K562 (cell line): ENCODE data around the gene FBXO36. TPM values are rescaled to one million over a fixed set of nuclear protein-coding genes. Genes with fewer than 3 reads are reported as not detected.

Experiments used
- ATF7 ChIP-seq: fragments of 450-650 bp; IDR thresholded peaks from 2 replicates; pipeline ENCODE4 v1.7.1; 2014; ENCODE audit warnings: mild to moderate bottlenecking, moderate library complexity
- BHLHE40 ChIP-seq: IDR thresholded peaks from 2 replicates; pipeline ENCODE4 v1.6.1; 2011; ENCODE audit warnings: low read length, improper control_type of control experiment
- CCNT2 ChIP-seq: IDR thresholded peaks from 2 replicates; pipeline ENCODE4 v1.6.1; 2011; ENCODE audit warnings: borderline replicate concordance, low read depth, mild to moderate bottlenecking, moderate library complexity, mixed read lengths, low read length; ENCODE audit not compliant: insufficient read length; ENCODE audit errors: extremely low read depth
- CREM ChIP-seq: IDR thresholded peaks from 2 replicates; pipeline ENCODE4 v1.6.1; 2014; ENCODE audit warnings: antibody characterized with exemption, low read depth
- DMBX1 ChIP-seq: fragments of 250-450 bp; sonication (Bioruptor Pico); IDR thresholded peaks from 2 replicates; pipeline ENCODE4 v1.8.0; 2022; ENCODE audit warnings: inconsistent platforms, mild to moderate bottlenecking, moderate library complexity, borderline replicate concordance
- DPF2 ChIP-seq: fragments of 450-650 bp; IDR thresholded peaks from 2 replicates; pipeline ENCODE4 v1.6.1; 2016
- EP300 ChIP-seq: IDR thresholded peaks from 2 replicates; pipeline ENCODE4 v1.6.1; 2012; ENCODE audit warnings: low read length, improper control_type of control experiment
- ETV5 ChIP-seq: sonication (generic); formaldehyde crosslinking; IDR thresholded peaks from 2 replicates; pipeline ENCODE4 v1.4.0; 2020; ENCODE audit warnings: low read depth, mild to moderate bottlenecking, missing genetic modification reagents
- ETV6 ChIP-seq, 3 experiments: fragments of 150-350 bp in 1 of 3; sonication (generic) in 1 of 3; formaldehyde crosslinking in 1 of 3; IDR thresholded peaks; 2 replicates each; pipeline versions ENCODE4 v1.6.1 to v1.8.0; 2014 to 2022; ENCODE audit warnings: borderline replicate concordance in 2 of 3, low read depth in 2 of 3, antibody characterized with exemption in 1 of 3, low read length in 1 of 3, mild to moderate bottlenecking in 1 of 3, missing genetic modification reagents in 1 of 3
- JUND ChIP-seq, 2 experiments: IDR thresholded peaks; 2 replicates in 1 of 2; 3 replicates in 1 of 2; pipeline ENCODE4 v1.6.1; 2011; ENCODE audit warnings: borderline replicate concordance in 2 of 2, low read depth in 2 of 2, low read length in 2 of 2, improper control_type of control experiment in 1 of 2, missing biosample characterization in 1 of 2, missing genetic modification characterization in 1 of 2, missing genetic modification reagents in 1 of 2
- KDM5B ChIP-seq: fragments of 200-600 bp; sonication (generic); IDR thresholded peaks from 2 replicates; pipeline ENCODE4 v1.6.1; 2012; ENCODE audit warnings: low read depth, mild to moderate bottlenecking, moderate library complexity, low read length, control low read depth, inconsistent platforms; ENCODE audit not compliant: insufficient replicate concordance
- KLF16 ChIP-seq: IDR thresholded peaks from 2 replicates; pipeline ENCODE4 v1.6.1; 2016; ENCODE audit warnings: antibody characterized with exemption
- MEIS2 ChIP-seq: fragments of 450-650 bp; IDR thresholded peaks from 2 replicates; pipeline ENCODE4 v1.6.1; 2014; ENCODE audit warnings: mild to moderate bottlenecking; ENCODE audit not compliant: partially characterized antibody
- MLLT1 ChIP-seq, 2 experiments: fragments of 450-650 bp; IDR thresholded peaks; 2 replicates each; pipeline ENCODE4 v1.6.1; 2016
- NFRKB ChIP-seq: fragments of 450-650 bp; IDR thresholded peaks from 2 replicates; pipeline ENCODE4 v1.6.1; 2016; ENCODE audit warnings: low read depth
- PPARD ChIP-seq: fragments of 250-450 bp; sonication (Bioruptor Pico); IDR thresholded peaks from 2 replicates; pipeline ENCODE4 v1.8.0; 2022; ENCODE audit warnings: inconsistent platforms, mild to moderate bottlenecking, moderate library complexity
- SMAD4 ChIP-seq: fragments of 250-450 bp; sonication (Bioruptor Pico); conservative IDR thresholded peaks from 2 replicates; pipeline ENCODE4 v1.8.0; 2021; ENCODE audit warnings: inconsistent platforms, mild to moderate bottlenecking, moderate library complexity
- SMARCE1 ChIP-seq: fragments of 450-650 bp; IDR thresholded peaks from 2 replicates; pipeline ENCODE4 v1.7.1; 2016; ENCODE audit warnings: mild to moderate bottlenecking
- TCF15 ChIP-seq: fragments of 250-450 bp; sonication (Bioruptor Pico); IDR thresholded peaks from 2 replicates; pipeline ENCODE4 v1.8.0; 2022; ENCODE audit warnings: moderate library complexity, mild to moderate bottlenecking, inconsistent platforms
- TEAD4 ChIP-seq, 2 experiments: sonication (generic) in 1 of 2; formaldehyde crosslinking in 1 of 2; IDR thresholded peaks; 2 replicates each; pipeline versions ENCODE4 v1.6.1 to v1.8.0; 2012 to 2022; ENCODE audit warnings: borderline replicate concordance in 1 of 2, inconsistent platforms in 1 of 2, low read length in 1 of 2, mild to moderate bottlenecking in 1 of 2, missing genetic modification reagents in 1 of 2
- ZNF12 ChIP-seq: sonication (generic); formaldehyde crosslinking; IDR thresholded peaks from 2 replicates; pipeline ENCODE4 v1.4.0; 2020; ENCODE audit warnings: mild to moderate bottlenecking, missing genetic modification reagents
- ZNF134 ChIP-seq: fragments of 250-450 bp; sonication (Bioruptor Pico); conservative IDR thresholded peaks from 2 replicates; pipeline ENCODE4 v1.4.0; 2020
- ZNF197 ChIP-seq: fragments of 200-800 bp; sonication (Bioruptor generic); IDR thresholded peaks from 2 replicates; pipeline ENCODE4 v1.6.1; 2016; ENCODE audit warnings: low read depth, missing genetic modification characterization, missing compliant biosample characterization
- ZNF280A ChIP-seq: fragments of 450-650 bp; IDR thresholded peaks from 2 replicates; pipeline ENCODE4 v1.6.1; 2018; ENCODE audit warnings: mild to moderate bottlenecking, low read depth; ENCODE audit not compliant: partially characterized antibody
- ZNF764 ChIP-seq: fragments of 250-450 bp; sonication (Bioruptor Pico); IDR thresholded peaks from 2 replicates; pipeline ENCODE4 v1.4.0; 2020; ENCODE audit warnings: low read depth, mild to moderate bottlenecking, moderate library complexity
- polyA plus RNA-seq, 8 experiments: library from polyadenylated mRNA; depleted of rRNA in 4 of 8; stranded (reverse) in 5 of 8; unstranded in 3 of 8; fragments of >200 nt; fragmentation: Nextera tagmentation in 2 of 8; fragmentation: Illumina TruSeq in 1 of 8; extraction: Ambion mirVana in 2 of 8; extraction: Trizol in 1 of 8; gene quantifications; 2 replicates each; pipeline versions ENCODE4 v1.2.1 to v1.2.3, GENCODE V29; 2011 to 2014; ENCODE audit warnings: inconsistent platforms in 1 of 8, missing spikeins in 1 of 8
- total RNA-seq, 7 experiments: library from RNA; depleted of rRNA in 6 of 7; stranded (reverse); fragments of >200 nt in 6 of 7; fragmentation: Illumina TruSeq in 2 of 7; extraction: Trizol in 2 of 7; gene quantifications; 2 replicates each; pipeline versions ENCODE4 v1.2.1 to v1.2.3, GENCODE V29; 2011 to 2021; ENCODE audit warnings: low replicate concordance in 1 of 7

Gene FBXO36
- total and polyA plus RNA-seq, 9 of the 15 experiments (the other 6 are each of a cell fraction or from before 2014, with no cell fraction given): 0.40 to 0.91 (median 0.58) TPM

- TF ChIP-seq MLLT1 (IDR thresholded peaks at IDR 0.05) (0 out of 4 replicates have a peak, but pooled peaks of 1 of the 2 experiments have one; percentile 43), ZNF280A (no peak), TCF15 (CRISPR knock-in tag) (no peak), ZNF134 (CRISPR knock-in tag) (no peak), ATF7 (peak; percentile 76), PPARD (no peak), BHLHE40 (peak; percentile 90), SMARCE1 (peak; percentile 55; the same call in 1 of the 2 replicates), NFRKB (no peak), DPF2 (peak; percentile 55; the same call in 1 of the 2 replicates), ZNF764 (no peak), EP300 (peak; percentile 89), CREM (peak; percentile 77), ZNF12 (CRISPR knock-in tag) (no peak), TEAD4 (IDR thresholded peaks at IDR 0.05; ENCODE audit: low read length) (peak; percentile 91), TEAD4 (CRISPR knock-in tag; IDR thresholded peaks at IDR 0.05; ENCODE audit: borderline replicate concordance) (no peak), CCNT2 (peak; percentile 50), DMBX1 (CRISPR knock-in tag) (peak; percentile 31; the same call in 1 of the 2 replicates), SMAD4 (peak; percentile 41; the same call in 1 of the 2 replicates), ETV6 (IDR thresholded peaks at IDR 0.05; ENCODE audit: borderline replicate concordance in 1 of 2, low read depth in 2 of 2, low read length in 1 of 2) (no peak), ETV6 (CRISPR knock-in tag; IDR thresholded peaks at IDR 0.05; ENCODE audit: borderline replicate concordance) (no peak), KDM5B (no peak), ETV5 (CRISPR knock-in tag) (no peak), MEIS2 (peak; percentile 77), ZNF197 (no peak), KLF16 (0 out of 2 replicates have a peak, but pooled peaks have one; percentile 7), JUND (IDR thresholded peaks at IDR 0.05; ENCODE audit: borderline replicate concordance, low read depth, low read length) (peak; percentile 16; the same call in 1 of the 2 replicates), JUND (tag; IDR thresholded peaks at IDR 0.05; ENCODE audit: borderline replicate concordance, low read depth, low read length) (no peak; the same call in 2 of the 3 replicates)
Observed at GRCh38 chr2:230012267-230012884, 90.1 kb downstream of the FBXO36 start (continued).
